ENCODE results near the gene MAPK4.
"Not testable (repeated sequence)": the region's sequence is repeated elsewhere in the genome, so short reads cannot be mapped to it uniquely, and the experiment has no call there.

The MAPK4 gene

GRCh38 chr18:50559752-50560680 lies at the start of gene MAPK4:
Gene MAPK4 (plus strand): TSS chr18:50560087. CDS start chr18:50663959, 103,872 bp downstream.
- TF ChIP-seq CTCF (IDR thresholded peaks at IDR 0.05; ENCODE audit: insufficient read depth, low read length, missing control alignments), result no peak
- DNase-seq (ENCODE audit: low read depth, low spot score), result no peak
- ChIA-PET CTCF (no interaction called here), POLR2A (interaction anchor here (0.5 kb wide), 1 partner anchor 129 kb away, joined by 3 read pairs; no protein-coding TSS in a partner anchor)
- H3K4me3 ChIP-seq (ENCODE audit: low read depth, low read length), result peak within 1 kb of the TSS; percentile 32

- CTCF ChIA-PET; H3K4me3 ChIP-seq (ENCODE audit: low read depth, low read length); POLR2A ChIA-PET; DNase-seq (ENCODE audit: low read depth, low spot score): not testable (repeated sequence)
Measured at GRCh38 chr18:50517277-50517676, 42.6 kb upstream of the MAPK4 start.

DNA sequence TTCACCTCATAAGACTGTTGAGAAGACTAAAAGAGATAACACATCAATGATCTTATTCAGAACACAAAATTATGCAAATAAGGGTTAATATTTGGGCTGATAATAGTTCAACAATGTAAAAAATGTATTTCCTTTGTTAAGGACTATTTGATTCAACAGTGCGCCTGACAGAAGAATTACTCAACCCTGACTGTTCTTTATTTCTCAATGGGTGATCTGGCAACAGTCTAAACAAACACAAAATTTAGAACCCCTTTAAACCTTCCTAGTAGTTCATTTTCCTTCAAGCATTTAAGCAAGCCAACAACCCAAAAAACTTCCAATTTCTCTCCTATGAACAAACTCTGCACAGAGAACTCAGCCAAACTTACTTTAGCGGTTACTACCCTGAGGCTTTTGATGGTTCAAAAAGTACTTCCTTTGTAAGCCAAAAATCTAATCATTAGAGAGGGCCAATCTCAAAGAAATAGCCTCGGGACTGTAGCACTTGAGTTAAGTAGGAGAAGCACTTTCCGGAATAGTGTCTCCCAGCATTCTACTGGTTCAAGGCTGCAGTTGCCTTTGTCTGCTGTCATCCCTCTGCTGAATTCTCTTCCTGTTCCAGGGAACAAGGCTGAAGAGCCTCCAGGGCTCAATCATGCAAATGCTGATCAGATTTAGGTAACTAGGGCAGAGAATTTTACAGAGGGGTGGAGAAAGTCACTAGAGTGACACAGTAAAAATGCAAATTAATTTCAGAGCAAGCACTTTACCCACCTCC lies 40.9 kb upstream of the MAPK4 start:
- no peak for TF ChIP-seq CTCF (IDR thresholded peaks at IDR 0.05; ENCODE audit: insufficient read depth, low read length, missing control alignments)
- H3K4me3 ChIP-seq (ENCODE audit: low read depth, low read length), result no peak overlapping the region
- ChIA-PET CTCF (no interaction called here), POLR2A (no interaction called here)
- DNase-seq (ENCODE audit: low read depth, low spot score), result no peak

DNA sequence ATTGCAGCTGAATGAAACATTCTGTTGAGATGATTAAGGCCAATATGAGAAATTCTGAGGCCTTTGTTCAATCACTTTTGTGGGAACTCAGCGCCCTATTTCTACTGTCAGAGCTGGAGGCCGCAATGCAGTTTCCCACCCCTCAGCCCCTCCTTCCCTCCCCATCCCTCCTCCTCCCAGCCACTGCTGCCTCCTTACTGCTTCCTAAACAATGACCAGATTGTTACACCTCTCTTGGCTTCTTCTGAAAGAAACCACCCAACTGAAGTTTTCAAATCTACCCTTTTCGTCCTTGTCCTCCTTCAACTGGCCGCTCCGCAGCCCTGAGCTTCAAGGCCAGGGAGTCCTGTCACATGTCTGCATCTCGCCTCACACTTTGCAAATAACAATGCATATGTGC lies 36.7 kb upstream of the MAPK4 start:
- no peak overlapping the region for H3K4me3 ChIP-seq (ENCODE audit: low read depth, low read length)
- no peak for TF ChIP-seq CTCF (IDR thresholded peaks at IDR 0.05; ENCODE audit: insufficient read depth, low read length, missing control alignments)
- no peak for DNase-seq (ENCODE audit: low read depth, low spot score)
- CTCF ChIA-PET, result no interaction called here
- POLR2A ChIA-PET, result no interaction called here

DNA sequence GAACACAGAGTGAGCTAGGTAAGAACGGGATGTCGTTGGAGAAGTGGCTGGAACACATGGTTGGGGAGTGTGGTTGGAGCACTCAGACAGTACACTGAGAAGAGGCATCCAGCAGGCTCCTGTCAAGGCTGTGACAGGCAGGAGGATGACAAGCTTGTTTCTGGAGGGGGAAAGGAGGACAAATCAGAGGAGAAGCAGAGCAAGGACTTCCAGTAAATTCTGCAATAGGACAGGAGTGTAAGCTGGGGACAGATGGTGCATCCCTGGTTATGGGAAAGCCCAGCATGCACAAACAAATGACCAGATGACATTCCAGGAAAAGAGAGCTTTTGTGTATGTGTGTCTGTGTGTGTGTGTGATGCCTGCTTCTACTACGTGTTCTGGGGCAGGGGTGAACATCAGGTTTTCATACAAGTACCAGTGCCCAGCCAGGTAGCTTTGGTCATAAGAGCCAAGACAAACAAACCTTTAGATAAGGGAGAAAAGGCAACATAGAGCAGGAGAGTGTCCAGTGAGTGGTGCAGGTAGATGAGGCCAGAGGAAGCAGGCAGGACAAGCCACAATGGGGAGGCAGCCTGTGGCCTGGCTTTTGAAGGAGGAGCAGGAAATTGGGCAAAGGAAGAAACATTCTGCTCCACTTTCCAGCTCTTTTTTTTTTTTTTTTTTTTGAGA lies 32.1 kb upstream of the MAPK4 start:
- TF ChIP-seq CTCF (IDR thresholded peaks at IDR 0.05; ENCODE audit: insufficient read depth, low read length, missing control alignments), result no peak
- ChIA-PET CTCF (no interaction called here), POLR2A (no interaction called here)
- no peak for DNase-seq (ENCODE audit: low read depth, low spot score)
- no peak overlapping the region for H3K4me3 ChIP-seq (ENCODE audit: low read depth, low read length)

GRCh38 chr18:50528806-50529205 lies 31.1 kb upstream of the MAPK4 start:
- CTCF ChIA-PET, result no interaction called here
- no peak overlapping the region for H3K4me3 ChIP-seq (ENCODE audit: low read depth, low read length)
- POLR2A ChIA-PET, result no interaction called here
- no peak for DNase-seq (ENCODE audit: low read depth, low spot score)
- TF ChIP-seq CTCF (IDR thresholded peaks at IDR 0.05; ENCODE audit: insufficient read depth, low read length, missing control alignments), result no peak

GRCh38 chr18:50533822-50534221 lies 26.1 kb upstream of the MAPK4 start:
- H3K4me3 ChIP-seq (ENCODE audit: low read depth, low read length); POLR2A ChIA-PET; CTCF ChIA-PET; DNase-seq (ENCODE audit: low read depth, low spot score): not testable (repeated sequence)

- DNase-seq (ENCODE audit: low read depth, low spot score); H3K4me3 ChIP-seq (ENCODE audit: low read depth, low read length); CTCF ChIA-PET; POLR2A ChIA-PET: not testable (repeated sequence)
Measured at GRCh38 chr18:50544476-50544875, 15.4 kb upstream of the MAPK4 start.
